Measurements from ENCODE around the gene KDM4B.
"Not testable (repeated sequence)": the region's sequence is repeated elsewhere in the genome, so short reads cannot be mapped to it uniquely, and the experiment has no call there.

Gene KDM4B

DNA sequence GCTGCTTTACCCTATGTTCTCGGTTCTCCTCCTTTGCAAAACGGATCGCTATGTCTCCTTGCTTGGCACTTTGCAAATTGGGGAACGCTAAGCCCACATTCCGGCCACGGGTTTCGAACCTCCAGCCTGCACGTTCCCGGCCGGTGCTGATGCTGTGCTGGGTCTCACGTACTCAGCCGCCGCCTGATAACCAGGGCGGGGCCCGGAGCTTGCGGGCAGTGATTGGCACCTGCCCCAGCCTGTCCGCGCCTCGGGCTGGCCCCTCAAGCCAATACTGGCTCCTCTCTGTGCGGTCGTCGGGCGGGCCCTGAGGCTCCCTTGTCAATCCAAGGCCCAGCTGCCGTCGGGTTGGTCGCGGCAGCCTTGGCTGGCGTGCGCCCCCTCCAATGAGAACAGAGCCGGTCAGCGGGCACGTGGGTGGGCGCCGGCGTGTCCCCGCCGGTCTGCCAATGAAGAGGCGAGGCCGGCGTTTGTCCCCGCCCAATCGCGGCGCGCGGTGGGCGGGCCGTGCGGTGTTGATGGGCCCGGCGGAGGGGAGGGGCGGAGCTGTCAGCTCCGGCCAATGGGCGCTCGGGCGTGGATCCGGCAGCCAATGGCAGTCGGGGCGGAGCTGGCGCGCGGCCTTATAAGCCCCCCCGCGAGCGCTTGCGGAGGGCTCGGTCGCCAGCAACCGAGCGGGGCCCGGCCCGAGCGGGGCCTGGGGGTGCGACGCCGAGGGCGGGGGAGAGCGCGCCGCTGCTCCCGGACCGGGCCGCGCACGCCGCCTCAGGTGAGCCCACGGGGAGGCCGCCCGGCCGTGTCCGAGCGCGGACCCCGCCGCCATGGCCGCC, at the start of gene KDM4B:
Gene KDM4B, plus strand, starts transcription at position 652 of the 830 bp plus-strand sequence. CDS start 63,778 bp downstream, outside the sequence.
- H3K4me3 ChIP-seq (ENCODE audit: low read depth, low read length), result peak within 1 kb of the TSS; percentile 45

DNA sequence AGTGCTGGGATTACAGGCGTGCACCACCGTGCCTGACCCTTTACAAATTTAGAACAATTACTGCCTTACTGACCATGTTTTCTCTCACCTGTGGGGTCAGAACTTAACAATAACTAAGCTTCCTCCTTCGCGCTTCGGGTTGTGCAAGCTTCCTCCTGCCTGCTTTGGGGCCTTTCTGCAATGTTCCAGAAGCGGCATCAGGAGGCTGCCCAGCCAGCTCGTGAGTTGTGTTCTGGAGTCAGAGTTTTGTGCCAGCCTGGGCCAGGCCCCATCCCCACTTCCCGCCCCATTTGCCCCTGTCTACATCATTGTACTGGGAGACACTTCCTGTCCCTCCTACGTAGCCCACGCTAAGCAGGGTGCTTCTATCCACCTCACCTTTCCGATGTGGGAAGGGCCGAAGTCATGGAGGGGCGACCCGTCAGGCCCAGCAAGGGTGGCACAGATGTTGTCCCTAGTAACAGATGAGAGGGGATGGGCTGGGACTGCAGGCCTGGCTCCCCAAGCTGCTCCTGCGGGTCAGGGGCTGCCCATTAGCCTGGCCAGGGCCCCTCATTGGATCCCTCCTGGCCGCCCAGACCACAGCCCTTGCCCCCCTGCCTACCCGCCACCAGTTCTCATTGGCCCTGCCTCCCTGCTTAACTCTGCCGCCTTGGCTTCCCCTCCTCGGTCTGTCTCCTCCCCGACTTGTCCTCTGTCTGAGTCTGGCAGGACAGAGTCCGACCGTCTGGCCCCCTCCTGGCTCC, 46.2 kb upstream of the KDM4B start:
- H3K4me3 ChIP-seq (ENCODE audit: low read depth, low read length), result no peak overlapping the region

DNA sequence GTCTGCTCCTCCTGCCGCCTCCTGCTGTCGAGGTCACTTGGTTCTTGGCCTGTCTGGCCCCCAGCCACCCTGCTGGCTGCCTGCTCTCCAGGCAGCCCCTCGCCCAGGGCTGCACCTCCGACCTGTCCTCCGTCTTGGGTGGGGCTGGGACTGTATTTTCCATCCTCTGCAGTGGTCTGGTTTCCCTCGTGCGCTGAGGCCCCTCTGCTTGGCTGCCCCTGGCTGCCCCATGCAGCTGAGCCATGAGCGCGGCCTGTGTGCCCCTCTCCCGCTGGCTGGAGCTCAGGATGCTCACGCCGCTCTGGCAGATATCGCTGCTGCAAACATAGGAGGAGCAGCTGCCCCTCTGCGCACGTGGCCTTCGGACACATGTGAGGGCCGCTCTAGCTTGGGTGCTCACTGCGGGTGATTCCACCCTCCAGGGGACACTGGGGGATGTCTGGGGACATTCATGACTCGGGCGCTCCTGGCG, 45.6 kb upstream of the KDM4B start:
- no peak overlapping the region for H3K4me3 ChIP-seq (ENCODE audit: low read depth, low read length)

DNA sequence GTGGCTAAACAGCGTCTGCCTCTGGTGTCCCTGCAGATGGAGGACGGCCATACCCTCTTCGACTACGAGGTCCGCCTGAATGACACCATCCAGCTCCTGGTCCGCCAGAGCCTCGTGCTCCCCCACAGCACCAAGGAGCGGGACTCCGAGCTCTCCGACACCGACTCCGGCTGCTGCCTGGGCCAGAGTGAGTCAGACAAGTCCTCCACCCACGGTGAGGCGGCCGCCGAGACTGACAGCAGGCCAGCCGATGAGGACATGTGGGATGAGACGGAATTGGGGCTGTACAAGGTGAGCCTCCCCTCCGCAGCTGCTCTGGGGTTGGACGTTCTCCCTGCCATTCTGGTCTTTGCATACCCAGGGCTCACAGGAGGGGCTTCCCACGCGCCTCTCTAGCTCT, 39.7 kb upstream of the KDM4B start:
- H3K4me3 ChIP-seq (ENCODE audit: low read depth, low read length), result no peak overlapping the region

DNA sequence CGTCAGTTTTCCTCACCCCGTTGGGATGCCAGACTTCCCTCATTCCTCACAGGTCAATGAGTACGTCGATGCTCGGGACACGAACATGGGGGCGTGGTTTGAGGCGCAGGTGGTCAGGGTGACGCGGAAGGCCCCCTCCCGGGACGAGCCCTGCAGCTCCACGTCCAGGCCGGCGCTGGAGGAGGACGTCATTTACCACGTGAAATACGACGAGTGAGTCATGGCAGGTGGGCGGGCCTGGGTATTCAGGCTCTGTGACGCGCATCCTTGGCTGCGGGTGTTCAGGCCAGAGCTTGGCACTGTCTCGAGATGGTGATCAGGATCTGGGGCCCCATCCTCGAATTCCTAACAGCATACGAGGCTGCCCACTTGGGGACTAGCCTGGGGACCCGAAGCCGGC, 38.2 kb upstream of the KDM4B start:
- no peak overlapping the region for H3K4me3 ChIP-seq (ENCODE audit: low read depth, low read length)

DNA sequence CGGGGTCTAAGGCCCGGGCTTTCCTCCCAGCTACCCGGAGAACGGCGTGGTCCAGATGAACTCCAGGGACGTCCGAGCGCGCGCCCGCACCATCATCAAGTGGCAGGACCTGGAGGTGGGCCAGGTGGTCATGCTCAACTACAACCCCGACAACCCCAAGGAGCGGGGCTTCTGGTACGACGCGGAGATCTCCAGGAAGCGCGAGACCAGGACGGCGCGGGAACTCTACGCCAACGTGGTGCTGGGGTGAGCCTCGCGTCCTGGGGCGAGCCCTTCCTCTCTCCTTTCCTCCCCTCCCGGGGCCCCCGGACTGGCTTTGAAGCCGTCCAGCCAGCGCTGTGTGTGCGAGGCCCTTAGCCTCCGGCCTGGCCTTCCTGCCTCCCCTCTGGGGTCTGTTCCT, 36.2 kb upstream of the KDM4B start:
- no peak overlapping the region for H3K4me3 ChIP-seq (ENCODE audit: low read depth, low read length)

DNA sequence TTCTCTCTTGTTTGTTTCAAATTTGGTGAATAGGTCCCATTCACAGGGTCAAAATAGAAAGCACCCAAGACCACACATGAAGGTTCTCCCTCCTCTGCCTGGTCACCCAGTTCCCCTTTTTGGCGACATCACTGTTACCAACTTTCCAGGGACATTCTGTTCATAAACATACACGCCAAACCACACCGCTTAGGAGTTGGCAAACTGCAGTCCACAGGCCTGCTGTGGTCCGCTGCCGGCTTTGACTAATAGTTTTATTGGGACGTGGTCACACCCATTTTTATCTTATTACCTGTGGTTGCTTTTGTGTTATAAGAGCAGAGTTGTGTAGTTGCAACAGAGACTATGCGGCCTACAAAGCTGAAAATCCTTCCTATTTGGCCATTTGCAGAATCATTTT, 35.4 kb upstream of the KDM4B start:
- H3K4me3 ChIP-seq (ENCODE audit: low read depth, low read length), result no peak overlapping the region

DNA sequence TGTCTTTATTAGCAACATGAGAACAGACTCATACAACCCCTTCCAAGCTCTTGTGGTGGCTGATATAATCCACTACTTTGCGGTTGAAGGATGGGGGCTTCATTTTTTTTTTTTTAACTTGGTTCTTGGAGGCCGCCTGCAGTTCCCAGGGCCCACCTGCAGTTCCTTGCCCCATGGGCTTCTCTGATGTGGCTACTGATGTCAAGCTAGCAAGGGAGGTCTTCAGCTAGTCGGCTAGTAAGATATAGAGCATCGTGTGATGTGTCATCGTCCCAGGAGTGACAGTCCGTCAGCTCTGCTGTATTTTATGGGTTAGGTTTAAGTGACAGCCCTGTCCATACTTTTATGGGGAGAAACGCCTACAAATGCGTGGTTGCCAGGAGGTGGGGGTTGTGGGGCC, 33.5 kb upstream of the KDM4B start:
- H3K4me3 ChIP-seq (ENCODE audit: low read depth, low read length), result no peak overlapping the region

DNA sequence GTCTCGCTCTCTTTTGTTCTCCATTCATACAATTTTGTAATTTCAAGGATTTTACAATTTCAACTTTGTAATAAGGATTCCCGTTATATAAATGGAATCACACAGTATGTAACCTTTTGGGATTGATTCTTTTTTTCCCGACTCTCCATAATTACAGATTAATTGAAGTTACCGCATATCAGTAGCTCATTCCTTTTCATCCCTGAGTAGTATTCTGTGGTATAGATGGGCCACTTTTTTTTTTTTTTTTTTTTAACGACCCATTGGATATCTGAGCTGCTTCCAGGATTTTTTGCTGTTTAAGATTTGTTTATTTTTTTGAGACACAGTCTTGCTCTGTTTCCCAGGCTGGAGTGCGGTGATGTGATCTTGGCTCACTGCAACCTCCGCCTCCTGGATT, 31.9 kb upstream of the KDM4B start:
- H3K4me3 ChIP-seq (ENCODE audit: low read depth, low read length), result no peak overlapping the region

DNA sequence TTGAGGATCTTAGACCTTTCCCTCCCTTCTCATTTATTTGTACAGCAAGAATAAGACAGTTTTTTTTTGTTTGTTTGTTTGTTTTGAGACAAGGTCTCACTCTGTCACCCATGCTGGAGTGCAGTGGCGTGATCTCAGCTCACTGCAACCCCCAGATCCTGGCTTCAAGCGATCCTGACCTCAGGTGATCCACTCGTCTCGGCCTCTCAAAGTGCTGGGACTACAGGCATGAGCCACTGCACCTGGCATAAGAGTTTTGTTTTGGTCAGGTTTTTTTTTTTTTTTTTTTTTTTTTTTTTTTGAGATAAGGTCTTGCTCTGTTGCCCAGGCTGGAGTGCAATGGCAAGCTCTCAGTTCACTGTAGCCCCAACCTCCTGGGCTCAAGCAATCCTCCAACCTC, 30.5 kb upstream of the KDM4B start:
- not testable (repeated sequence) for H3K4me3 ChIP-seq (ENCODE audit: low read depth, low read length)

DNA sequence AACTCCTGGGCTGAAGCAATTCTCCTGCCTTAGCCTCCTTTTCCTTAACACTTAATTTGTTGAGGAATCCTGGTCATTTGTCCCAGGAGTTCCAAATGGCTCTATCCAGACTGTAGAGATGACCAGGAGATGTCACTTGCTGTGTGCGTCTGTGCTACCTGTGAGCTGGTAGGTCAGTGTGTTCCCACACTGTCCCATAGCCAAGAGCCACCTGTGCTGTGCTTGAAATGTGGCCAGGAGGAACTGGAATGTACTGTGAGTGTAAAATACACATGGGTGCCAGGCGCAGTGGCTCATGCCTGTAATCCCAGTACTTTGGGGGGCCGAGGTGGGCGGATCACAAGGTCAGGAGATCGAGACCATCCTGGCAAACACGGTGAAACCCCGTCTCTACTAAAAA, 29.4 kb upstream of the KDM4B start:
- no peak overlapping the region for H3K4me3 ChIP-seq (ENCODE audit: low read depth, low read length)

DNA sequence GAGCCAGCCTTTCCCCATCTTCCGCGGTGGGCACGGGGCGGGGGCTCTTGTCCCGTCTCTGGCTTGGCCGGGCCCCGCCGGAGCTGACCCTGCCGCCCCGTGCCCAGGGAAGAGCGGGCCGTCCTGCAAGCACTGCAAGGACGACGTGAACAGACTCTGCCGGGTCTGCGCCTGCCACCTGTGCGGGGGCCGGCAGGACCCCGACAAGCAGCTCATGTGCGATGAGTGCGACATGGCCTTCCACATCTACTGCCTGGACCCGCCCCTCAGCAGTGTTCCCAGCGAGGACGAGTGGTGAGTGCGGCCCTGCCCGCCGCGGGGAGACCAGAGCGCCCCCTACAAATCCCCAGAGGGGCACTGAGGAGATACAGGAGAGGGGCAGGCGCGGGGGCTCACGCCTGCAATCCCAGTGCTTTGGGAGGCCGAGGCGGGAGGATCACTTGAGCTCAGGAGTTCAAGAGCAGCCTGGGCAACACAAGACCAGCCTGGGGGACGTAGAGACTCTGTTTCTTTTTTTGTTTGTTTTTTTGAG, 27.2 kb upstream of the KDM4B start:
- H3K4me3 ChIP-seq (ENCODE audit: low read depth, low read length), result not testable (repeated sequence)

DNA sequence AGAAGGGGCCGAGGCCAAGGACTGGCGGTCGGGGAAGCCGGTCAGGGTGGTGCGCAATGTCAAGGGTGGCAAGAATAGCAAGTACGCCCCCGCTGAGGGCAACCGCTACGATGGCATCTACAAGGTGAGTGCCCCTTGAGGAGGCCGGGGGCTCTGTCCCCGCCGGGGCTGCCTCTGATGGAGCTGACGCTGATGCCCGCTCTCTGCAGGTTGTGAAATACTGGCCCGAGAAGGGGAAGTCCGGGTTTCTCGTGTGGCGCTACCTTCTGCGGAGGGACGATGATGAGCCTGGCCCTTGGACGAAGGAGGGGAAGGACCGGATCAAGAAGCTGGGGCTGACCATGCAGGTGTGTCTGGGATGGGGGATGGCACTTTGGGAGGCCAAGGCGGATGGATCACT, 18.3 kb upstream of the KDM4B start:
- H3K4me3 ChIP-seq (ENCODE audit: low read depth, low read length), result not testable (repeated sequence)

DNA sequence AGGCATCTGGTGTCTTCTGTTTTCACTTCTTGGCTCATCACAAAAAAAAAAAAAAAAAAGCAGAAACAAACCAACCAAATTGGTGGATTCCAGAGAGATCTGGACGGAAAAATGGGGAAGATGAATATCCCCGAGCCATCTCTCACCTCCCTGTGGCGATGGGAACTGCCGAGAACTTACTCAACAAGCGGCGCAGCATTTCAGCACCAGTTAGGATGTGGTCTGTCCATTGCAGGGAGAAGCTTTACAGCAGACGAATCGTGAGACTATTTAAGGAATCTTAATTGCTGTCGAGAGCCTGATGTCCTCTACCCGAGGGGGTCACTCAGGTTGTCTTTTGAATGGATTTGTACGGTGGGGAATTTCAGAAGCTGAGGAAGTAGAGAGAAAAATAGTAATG, 17.3 kb upstream of the KDM4B start:
- H3K4me3 ChIP-seq (ENCODE audit: low read depth, low read length), result no peak overlapping the region

DNA sequence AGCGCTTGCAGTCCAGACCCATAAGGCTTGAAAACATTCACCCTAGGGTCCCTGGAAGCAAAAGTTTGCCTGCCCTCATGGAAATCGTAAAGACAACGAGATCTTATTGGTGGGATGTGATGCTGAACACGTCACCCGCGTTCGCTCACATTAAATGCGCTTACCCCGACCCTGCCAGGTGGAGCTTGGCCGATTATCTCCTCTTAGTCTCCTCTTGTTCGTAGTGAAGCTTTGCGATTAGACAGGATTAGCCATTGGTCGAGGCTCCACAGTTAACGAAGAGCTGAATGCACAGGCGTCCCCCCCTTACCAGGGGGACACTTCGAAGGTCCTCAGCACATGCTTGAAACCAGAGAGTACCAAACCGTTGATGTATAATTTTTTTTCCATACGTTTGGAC, 16.0 kb upstream of the KDM4B start:
- H3K4me3 ChIP-seq (ENCODE audit: low read depth, low read length), result no peak overlapping the region

DNA sequence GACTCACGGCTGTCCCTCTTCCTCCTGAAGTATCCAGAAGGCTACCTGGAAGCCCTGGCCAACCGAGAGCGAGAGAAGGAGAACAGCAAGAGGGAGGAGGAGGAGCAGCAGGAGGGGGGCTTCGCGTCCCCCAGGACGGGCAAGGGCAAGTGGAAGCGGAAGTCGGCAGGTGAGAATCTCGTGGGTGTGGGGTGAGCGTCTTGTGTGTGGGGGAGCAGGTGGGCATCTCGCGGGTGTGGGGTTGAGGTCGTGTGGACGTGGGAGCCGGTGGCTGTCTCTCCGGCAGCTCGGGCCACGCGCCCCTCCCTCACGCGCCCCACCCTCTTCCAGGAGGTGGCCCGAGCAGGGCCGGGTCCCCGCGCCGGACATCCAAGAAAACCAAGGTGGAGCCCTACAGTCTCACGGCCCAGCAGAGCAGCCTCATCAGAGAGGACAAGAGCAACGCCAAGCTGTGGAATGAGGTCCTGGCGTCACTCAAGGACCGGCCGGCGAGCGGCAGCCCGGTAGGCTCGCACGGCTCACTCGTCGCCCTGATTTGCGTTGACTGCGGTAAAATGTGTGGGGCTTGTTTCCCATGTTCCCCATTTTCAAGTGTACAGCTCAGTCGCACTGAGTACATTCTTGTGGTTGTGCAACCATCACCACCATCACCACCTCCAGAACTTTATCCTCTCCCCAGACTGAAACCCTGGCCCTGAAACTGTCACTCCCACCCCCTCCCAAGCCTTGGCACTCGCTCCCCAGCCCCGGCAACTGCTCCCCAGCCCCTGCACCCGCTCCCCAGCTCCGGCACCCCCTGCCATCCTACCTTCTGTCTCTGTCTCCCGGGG, 14.4 kb upstream of the KDM4B start:
- H3K4me3 ChIP-seq (ENCODE audit: low read depth, low read length), result not testable (repeated sequence)

DNA sequence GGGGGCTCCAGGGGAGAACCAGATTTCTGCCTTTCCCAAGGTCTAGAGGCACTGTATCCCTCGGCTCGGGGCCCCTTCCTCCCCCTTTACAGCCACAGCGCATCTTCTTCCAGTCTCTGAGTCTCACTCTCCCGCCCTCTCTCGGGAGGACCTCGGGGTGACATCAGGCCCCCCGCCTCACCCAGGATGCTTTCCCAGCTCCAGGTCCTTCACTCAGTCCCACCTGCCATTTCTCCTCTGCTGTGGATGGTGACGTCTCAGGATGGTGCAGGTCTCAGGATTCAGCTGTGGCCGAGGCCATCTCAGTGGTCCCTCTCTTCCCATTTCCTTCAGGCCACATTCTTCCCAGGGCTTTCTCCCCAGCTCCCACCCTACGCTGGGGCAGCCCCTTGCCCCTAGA, 13.6 kb upstream of the KDM4B start:
- H3K4me3 ChIP-seq (ENCODE audit: low read depth, low read length), result no peak overlapping the region

DNA sequence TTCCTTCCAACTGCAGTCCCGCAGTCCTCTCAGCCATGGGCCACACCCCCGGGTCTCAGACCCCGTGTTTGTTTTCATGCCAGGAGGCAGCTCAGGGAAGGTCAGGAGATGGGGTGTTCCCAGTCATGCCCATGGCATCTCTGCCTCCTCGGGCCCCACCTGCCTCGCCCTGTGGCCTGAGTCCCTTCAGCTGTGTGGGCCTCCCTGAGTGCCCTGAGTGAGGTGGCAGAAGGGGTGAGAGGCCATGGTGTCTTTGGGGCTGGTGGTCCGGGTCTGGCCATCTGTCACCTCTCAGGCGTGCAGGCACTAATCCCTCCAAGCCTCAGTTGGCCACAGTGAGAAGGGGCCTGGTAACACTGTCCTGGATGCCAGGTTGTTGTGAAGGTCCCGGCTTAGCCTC, 10.9 kb upstream of the KDM4B start:
- H3K4me3 ChIP-seq (ENCODE audit: low read depth, low read length), result no peak overlapping the region

DNA sequence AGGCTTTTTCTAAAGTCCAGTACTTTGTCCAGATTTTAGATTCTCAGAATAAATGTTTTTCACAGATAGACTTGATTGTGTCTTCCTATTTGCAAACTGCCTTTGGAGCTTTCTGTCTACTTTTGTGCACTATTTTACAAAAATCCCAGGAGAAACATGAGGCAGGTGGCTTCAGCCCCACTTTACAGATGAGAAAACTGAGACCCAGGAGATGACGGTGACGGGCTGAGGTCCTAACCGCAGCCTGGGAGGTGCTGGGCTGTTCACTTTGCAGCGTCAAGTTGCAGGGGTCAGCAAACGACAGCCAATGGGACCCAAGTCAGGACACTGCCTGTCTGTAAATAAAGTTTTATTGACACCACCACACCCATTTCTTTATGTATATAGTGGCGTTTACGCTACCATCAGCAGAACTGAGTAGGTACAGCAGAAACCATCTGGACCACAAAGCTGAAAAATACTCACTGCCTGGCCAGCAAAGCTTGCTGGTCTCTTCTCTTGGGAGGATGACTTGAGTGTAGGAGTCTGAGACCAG, 6.8 kb upstream of the KDM4B start:
- no peak overlapping the region for H3K4me3 ChIP-seq (ENCODE audit: low read depth, low read length)

DNA sequence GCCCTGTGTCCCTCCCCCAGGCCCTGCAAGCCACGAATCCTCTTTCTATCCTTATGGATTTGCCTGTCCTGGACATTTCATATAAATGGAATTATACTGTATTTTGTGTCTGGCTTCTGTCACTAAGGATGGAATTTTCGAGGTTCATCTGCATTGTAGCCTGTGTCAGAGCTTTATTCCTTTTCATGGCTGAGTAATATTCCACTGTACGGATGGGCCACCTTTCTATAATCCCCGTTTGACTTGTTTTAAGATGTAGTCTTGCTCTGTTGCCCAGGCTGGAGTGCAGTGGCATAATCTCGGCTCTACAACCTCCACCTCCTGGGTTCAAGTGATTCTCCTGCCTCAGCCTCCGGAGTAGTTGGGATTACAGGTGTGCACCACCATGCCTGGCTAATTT, 3.9 kb upstream of the KDM4B start:
- no peak overlapping the region for H3K4me3 ChIP-seq (ENCODE audit: low read depth, low read length)

DNA sequence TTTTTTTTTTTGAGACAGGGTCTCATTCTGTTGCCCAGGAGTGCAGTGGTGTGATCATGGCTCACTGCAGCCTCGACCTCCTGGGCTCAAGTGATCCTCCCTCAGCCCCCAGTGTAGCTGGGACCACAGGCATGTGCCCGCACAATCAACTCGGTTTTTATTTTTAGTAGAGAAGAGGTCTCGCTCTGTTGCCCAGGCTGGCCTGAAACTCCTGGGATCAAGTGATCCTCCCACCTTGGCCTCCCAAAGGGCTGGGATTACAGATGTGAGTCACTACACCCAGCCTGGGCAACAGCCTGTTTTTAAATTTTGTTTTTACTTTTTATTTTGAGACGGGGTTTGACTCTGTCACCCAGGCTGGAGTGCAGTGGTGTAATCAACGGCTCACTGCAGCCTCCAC, 2.3 kb upstream of the KDM4B start:
- H3K4me3 ChIP-seq (ENCODE audit: low read depth, low read length), result no peak overlapping the region
